NT2/D1 (cell line): Measurements from ENCODE around the gene ARHGEF6.

Experiments
- SUZ12 ChIP-seq: IDR thresholded peaks from 2 replicates; pipeline ENCODE4 v1.6.1; 2011; ENCODE audit not compliant: insufficient read length, insufficient read depth; ENCODE audit errors: extremely low read depth
- YY1 ChIP-seq: IDR thresholded peaks from 2 replicates; pipeline ENCODE4 v1.6.1; 2011; ENCODE audit not compliant: insufficient read length, insufficient read depth
- ZNF274 ChIP-seq: IDR thresholded peaks from 2 replicates; pipeline ENCODE4 v1.6.1; 2011; ENCODE audit warnings: mild to moderate bottlenecking, low read depth, low read length

GRCh38 chrX:136789856-136790255 is 9.1 kb upstream of the ARHGEF6 start:
- TF ChIP-seq YY1 = no peak
- TF ChIP-seq ZNF274 = no peak
- no peak for TF ChIP-seq SUZ12
